HepG2 (cell line): ENCODE results near the gene SLC22A31. TPM values are rescaled to one million over a fixed set of nuclear protein-coding genes. Genes with fewer than 3 reads are reported as not detected.

ENCODE experiments used
- BORCS8-MEF2B ChIP-seq: sonication (generic); formaldehyde crosslinking; IDR thresholded peaks from 2 replicates; pipeline ENCODE4 v1.8.0; 2022; ENCODE audit warnings: mild to moderate bottlenecking, missing genetic modification reagents
- FOXK1 ChIP-seq: sonication (generic); formaldehyde crosslinking; IDR thresholded peaks from 2 replicates; pipeline ENCODE4 v1.4.0; 2020; ENCODE audit warnings: low read depth, missing genetic modification reagents, borderline replicate concordance
- HHEX ChIP-seq: IDR thresholded peaks from 2 replicates; pipeline ENCODE4 v1.6.1; 2016; ENCODE audit warnings: control low read depth
- KDM4B ChIP-seq: sonication (generic); formaldehyde crosslinking; IDR thresholded peaks from 2 replicates; pipeline ENCODE4 v1.4.0; 2020; ENCODE audit warnings: missing genetic modification reagents
- KLF9 ChIP-seq: IDR thresholded peaks from 2 replicates; pipeline ENCODE4 v1.6.1; 2016; ENCODE audit warnings: low read depth
- NFIC ChIP-seq: IDR thresholded peaks from 2 replicates; pipeline ENCODE4 v1.6.1; 2012; ENCODE audit warnings: mild to moderate bottlenecking, low read length, inconsistent platforms
- NFKBIZ ChIP-seq: IDR thresholded peaks from 2 replicates; pipeline ENCODE4 v1.6.1; 2018; ENCODE audit warnings: missing genetic modification reagents, missing compliant biosample characterization
- RORA ChIP-seq: sonication (generic); formaldehyde crosslinking; IDR thresholded peaks from 2 replicates; pipeline ENCODE4 v1.5.0; 2020; ENCODE audit warnings: mild to moderate bottlenecking, missing genetic modification reagents, moderate library complexity
- SOX6 ChIP-seq, 2 experiments: fragments of 450-650 bp in 1 of 2; sonication (generic) in 1 of 2; formaldehyde crosslinking in 1 of 2; IDR thresholded peaks; 2 replicates each; pipeline versions ENCODE4 v1.4.0 to v1.6.1; 2017 to 2020; ENCODE audit warnings: antibody characterized with exemption in 1 of 2, mild to moderate bottlenecking in 1 of 2, missing genetic modification reagents in 1 of 2
- ZBTB20 ChIP-seq: sonication (generic); formaldehyde crosslinking; IDR thresholded peaks from 2 replicates; pipeline ENCODE4 v1.8.1; 2023; ENCODE audit warnings: missing genetic modification reagents, low read depth, mild to moderate bottlenecking, borderline replicate concordance
- ZBTB3 ChIP-seq: sonication (generic); formaldehyde crosslinking; IDR thresholded peaks from 2 replicates; pipeline ENCODE4 v1.4.0; 2020; ENCODE audit warnings: low read depth, mild to moderate bottlenecking, moderate library complexity, missing genetic modification reagents, borderline replicate concordance
- ZFAT ChIP-seq: sonication (generic); formaldehyde crosslinking; conservative IDR thresholded peaks from 2 replicates; pipeline ENCODE4 v1.8.1; 2023; ENCODE audit warnings: missing genetic modification reagents, inconsistent platforms
- ZNF121 ChIP-seq: sonication (generic); formaldehyde crosslinking; IDR thresholded peaks from 2 replicates; pipeline ENCODE4 v1.5.0; 2020; ENCODE audit warnings: mild to moderate bottlenecking, missing genetic modification reagents
- ZNF256 ChIP-seq: sonication (generic); formaldehyde crosslinking; conservative IDR thresholded peaks from 2 replicates; pipeline ENCODE4 v1.4.0; 2020; ENCODE audit warnings: missing genetic modification reagents
- ZNF446 ChIP-seq: sonication (generic); formaldehyde crosslinking; IDR thresholded peaks from 2 replicates; pipeline ENCODE4 v1.5.0; 2020; ENCODE audit warnings: mild to moderate bottlenecking, missing genetic modification reagents
- polyA plus RNA-seq, 8 experiments: library from polyadenylated mRNA; depleted of rRNA in 3 of 8; stranded (reverse) in 7 of 8; unstranded in 1 of 8; fragments of >200 nt; fragmentation: Illumina TruSeq in 4 of 8; extraction: Trizol in 4 of 8; gene quantifications; 2 replicates each; pipeline versions ENCODE4 v1.2.1 to v1.2.3, GENCODE V29; 2011 to 2016; ENCODE audit warnings: low read depth in 4 of 8, missing spikeins in 1 of 8, mixed read lengths in 1 of 8; ENCODE audit not compliant: insufficient read depth in 1 of 8
- total RNA-seq, 5 experiments: library from RNA; depleted of rRNA; stranded (reverse); fragments of >200 nt; fragmentation: Illumina TruSeq; extraction: Trizol; gene quantifications; 2 replicates each; pipeline ENCODE4 v1.2.3, GENCODE V29; 2016; ENCODE audit warnings: low read depth in 1 of 5
- TF ChIP-seq, protein P1 (sequence below): IDR thresholded peaks from 2 replicates; pipeline ENCODE4 v1.6.1; 2016
- TF ChIP-seq, protein P2 (sequence below): fragments of 450-650 bp; IDR thresholded peaks from 2 replicates; pipeline ENCODE4 v1.6.1; 2016
- TF ChIP-seq, protein P3 (sequence below): sonication (generic); formaldehyde crosslinking; IDR thresholded peaks from 2 replicates; pipeline ENCODE4 v1.4.0; 2020; ENCODE audit warnings: missing genetic modification reagents
- TF ChIP-seq, protein P4 (sequence below): sonication (generic); formaldehyde crosslinking; IDR thresholded peaks from 2 replicates; pipeline ENCODE4 v1.5.0; 2020; ENCODE audit warnings: mild to moderate bottlenecking, missing genetic modification reagents, borderline replicate concordance

SLC22A31 gene
- total and polyA plus RNA-seq, 2 of the 13 experiments (the other 11 are each of a cell fraction or from before 2014, with no cell fraction given) = 67.3 to 83.3 TPM

DNA sequence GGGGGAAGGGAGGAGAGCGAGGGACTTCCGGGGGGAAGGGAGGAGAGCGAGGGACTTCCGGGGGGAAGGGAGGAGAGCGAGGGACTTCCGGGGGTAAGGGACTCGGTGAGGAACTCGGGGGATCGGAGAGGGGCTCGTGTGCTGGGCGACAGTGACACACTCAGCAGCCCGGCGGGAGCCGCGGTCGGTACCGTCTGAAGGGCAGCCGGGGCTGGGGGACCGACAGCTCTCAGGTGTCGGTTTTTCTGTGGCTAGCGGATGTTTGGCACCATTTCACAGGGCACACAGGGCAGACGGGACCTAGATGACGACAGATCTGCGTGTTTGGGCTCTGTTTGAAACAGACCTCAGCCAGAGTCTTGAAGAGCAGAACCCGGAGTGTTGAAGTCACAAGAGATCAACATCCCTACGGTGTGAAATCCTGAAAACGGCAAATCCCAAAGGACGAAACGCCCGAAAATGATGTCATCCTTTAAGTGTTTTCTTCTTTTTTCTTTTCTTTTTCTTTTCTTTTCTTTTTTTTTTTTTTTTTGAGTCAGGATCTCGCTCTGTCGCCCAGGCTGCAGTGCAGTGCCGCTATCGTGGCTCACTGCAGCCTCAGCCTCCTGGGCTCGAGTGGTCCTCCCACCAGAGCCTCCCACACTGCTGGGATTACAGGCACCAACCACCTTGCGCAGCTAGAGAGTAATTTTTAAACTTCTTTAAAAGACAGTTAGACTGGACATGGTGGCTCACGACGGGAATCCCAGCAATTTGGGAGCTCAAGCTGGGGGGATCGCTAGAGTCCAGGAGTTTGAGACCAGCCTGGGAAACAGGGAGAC is 41.1 kb upstream of the SLC22A31 start (continued):
- TF ChIP-seq, protein P1, sequence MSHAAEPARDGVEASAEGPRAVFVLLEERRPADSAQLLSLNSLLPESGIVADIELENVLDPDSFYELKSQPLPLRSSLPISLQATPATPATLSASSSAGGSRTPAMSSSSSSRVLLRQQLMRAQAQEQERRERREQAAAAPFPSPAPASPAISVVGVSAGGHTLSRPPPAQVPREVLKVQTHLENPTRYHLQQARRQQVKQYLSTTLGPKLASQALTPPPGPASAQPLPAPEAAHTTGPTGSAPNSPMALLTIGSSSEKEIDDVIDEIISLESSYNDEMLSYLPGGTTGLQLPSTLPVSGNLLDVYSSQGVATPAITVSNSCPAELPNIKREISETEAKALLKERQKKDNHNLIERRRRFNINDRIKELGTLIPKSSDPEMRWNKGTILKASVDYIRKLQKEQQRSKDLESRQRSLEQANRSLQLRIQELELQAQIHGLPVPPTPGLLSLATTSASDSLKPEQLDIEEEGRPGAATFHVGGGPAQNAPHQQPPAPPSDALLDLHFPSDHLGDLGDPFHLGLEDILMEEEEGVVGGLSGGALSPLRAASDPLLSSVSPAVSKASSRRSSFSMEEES = 0 out of 2 replicates have a peak, but pooled peaks have one; percentile 46
- TF ChIP-seq RORA (CRISPR knock-in tag) (no peak), NFKBIZ (CRISPR knock-in tag) (peak; percentile 78; the same call in 1 of the 2 replicates), ZFAT (CRISPR knock-in tag) (no peak), ZNF446 (CRISPR knock-in tag) (no peak), ZBTB3 (CRISPR knock-in tag) (no peak; the same call in 1 of the 2 replicates), ZNF121 (CRISPR knock-in tag) (no peak), KLF9 (CRISPR knock-in tag) (no peak), KDM4B (CRISPR knock-in tag) (peak; percentile 55; the same call in 1 of the 2 replicates), ZNF256 (CRISPR knock-in tag) (peak; percentile 91; the same call in 1 of the 2 replicates), BORCS8-MEF2B (peak; percentile 85), NFIC (no peak), FOXK1 (CRISPR knock-in tag) (peak; percentile 58; the same call in 1 of the 2 replicates), HHEX (CRISPR knock-in tag) (no peak), ZBTB20 (CRISPR knock-in tag) (no peak; the same call in 1 of the 2 replicates), SOX6 (IDR thresholded peaks at IDR 0.05) (no peak), SOX6 (CRISPR knock-in tag; IDR thresholded peaks at IDR 0.05) (peak; percentile 85)
- TF ChIP-seq, protein P2, sequence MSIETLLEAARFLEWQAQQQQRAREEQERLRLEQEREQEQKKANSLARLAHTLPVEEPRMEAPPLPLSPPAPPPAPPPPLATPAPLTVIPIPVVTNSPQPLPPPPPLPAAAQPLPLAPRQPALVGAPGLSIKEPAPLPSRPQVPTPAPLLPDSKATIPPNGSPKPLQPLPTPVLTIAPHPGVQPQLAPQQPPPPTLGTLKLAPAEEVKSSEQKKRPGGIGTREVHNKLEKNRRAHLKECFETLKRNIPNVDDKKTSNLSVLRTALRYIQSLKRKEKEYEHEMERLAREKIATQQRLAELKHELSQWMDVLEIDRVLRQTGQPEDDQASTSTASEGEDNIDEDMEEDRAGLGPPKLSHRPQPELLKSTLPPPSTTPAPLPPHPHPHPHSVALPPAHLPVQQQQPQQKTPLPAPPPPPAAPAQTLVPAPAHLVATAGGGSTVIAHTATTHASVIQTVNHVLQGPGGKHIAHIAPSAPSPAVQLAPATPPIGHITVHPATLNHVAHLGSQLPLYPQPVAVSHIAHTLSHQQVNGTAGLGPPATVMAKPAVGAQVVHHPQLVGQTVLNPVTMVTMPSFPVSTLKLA = no peak
- TF ChIP-seq, protein P3, sequence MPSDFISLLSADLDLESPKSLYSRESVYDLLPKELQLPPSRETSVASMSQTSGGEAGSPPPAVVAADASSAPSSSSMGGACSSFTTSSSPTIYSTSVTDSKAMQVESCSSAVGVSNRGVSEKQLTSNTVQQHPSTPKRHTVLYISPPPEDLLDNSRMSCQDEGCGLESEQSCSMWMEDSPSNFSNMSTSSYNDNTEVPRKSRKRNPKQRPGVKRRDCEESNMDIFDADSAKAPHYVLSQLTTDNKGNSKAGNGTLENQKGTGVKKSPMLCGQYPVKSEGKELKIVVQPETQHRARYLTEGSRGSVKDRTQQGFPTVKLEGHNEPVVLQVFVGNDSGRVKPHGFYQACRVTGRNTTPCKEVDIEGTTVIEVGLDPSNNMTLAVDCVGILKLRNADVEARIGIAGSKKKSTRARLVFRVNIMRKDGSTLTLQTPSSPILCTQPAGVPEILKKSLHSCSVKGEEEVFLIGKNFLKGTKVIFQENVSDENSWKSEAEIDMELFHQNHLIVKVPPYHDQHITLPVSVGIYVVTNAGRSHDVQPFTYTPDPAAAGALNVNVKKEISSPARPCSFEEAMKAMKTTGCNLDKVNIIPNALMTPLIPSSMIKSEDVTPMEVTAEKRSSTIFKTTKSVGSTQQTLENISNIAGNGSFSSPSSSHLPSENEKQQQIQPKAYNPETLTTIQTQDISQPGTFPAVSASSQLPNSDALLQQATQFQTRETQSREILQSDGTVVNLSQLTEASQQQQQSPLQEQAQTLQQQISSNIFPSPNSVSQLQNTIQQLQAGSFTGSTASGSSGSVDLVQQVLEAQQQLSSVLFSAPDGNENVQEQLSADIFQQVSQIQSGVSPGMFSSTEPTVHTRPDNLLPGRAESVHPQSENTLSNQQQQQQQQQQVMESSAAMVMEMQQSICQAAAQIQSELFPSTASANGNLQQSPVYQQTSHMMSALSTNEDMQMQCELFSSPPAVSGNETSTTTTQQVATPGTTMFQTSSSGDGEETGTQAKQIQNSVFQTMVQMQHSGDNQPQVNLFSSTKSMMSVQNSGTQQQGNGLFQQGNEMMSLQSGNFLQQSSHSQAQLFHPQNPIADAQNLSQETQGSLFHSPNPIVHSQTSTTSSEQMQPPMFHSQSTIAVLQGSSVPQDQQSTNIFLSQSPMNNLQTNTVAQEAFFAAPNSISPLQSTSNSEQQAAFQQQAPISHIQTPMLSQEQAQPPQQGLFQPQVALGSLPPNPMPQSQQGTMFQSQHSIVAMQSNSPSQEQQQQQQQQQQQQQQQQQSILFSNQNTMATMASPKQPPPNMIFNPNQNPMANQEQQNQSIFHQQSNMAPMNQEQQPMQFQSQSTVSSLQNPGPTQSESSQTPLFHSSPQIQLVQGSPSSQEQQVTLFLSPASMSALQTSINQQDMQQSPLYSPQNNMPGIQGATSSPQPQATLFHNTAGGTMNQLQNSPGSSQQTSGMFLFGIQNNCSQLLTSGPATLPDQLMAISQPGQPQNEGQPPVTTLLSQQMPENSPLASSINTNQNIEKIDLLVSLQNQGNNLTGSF (CRISPR knock-in tag) = peak; percentile 78
- TF ChIP-seq, protein P4, sequence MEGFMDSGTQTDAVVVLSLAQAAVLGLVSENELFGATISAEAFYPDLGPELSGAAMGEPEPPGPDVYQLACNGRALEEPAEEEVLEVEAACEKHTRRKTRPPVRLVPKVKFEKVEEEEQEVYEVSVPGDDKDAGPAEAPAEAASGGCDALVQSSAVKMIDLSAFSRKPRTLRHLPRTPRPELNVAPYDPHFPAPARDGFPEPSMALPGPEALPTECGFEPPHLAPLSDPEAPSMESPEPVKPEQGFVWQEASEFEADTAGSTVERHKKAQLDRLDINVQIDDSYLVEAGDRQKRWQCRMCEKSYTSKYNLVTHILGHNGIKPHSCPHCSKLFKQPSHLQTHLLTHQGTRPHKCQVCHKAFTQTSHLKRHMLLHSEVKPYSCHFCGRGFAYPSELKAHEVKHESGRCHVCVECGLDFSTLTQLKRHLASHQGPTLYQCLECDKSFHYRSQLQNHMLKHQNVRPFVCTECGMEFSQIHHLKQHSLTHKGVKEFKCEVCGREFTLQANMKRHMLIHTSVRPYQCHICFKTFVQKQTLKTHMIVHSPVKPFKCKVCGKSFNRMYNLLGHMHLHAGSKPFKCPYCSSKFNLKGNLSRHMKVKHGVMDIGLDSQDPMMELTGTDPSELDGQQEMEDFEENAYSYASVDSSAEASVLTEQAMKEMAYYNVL (CRISPR knock-in tag) = peak; percentile 94; the same call in 1 of the 2 replicates
